Measurements from ENCODE around the gene ATP10D.

The ATP10D gene

GRCh38 chr4:47598320-47598719 lies 113.2 kb downstream of the ATP10D start:
- H3K4me3 ChIP-seq (ENCODE audit: low read depth, low read length): no peak overlapping the region
- TF ChIP-seq CTCF (IDR thresholded peaks at IDR 0.05; ENCODE audit: low read depth, low read length): no peak

GRCh38 chr4:47598896-47599295 lies 113.8 kb downstream of the ATP10D start:
- TF ChIP-seq CTCF (IDR thresholded peaks at IDR 0.05; ENCODE audit: low read depth, low read length): no peak
- H3K4me3 ChIP-seq (ENCODE audit: low read depth, low read length): no peak overlapping the region

GRCh38 chr4:47606482-47606881 lies 121.4 kb downstream of the ATP10D start:
- TF ChIP-seq CTCF (IDR thresholded peaks at IDR 0.05; ENCODE audit: low read depth, low read length): no peak
- H3K4me3 ChIP-seq (ENCODE audit: low read depth, low read length): no peak overlapping the region

GRCh38 chr4:47612116-47613023 lies 127.3 kb downstream of the ATP10D start:
- no peak overlapping the region for H3K4me3 ChIP-seq (ENCODE audit: low read depth, low read length)
- TF ChIP-seq CTCF (IDR thresholded peaks at IDR 0.05; ENCODE audit: low read depth, low read length): no peak

- no peak for TF ChIP-seq CTCF (IDR thresholded peaks at IDR 0.05; ENCODE audit: low read depth, low read length)
- H3K4me3 ChIP-seq (ENCODE audit: low read depth, low read length): no peak overlapping the region
Observed at GRCh38 chr4:47615385-47615784, 130.3 kb downstream of the ATP10D start.

- TF ChIP-seq CTCF (IDR thresholded peaks at IDR 0.05; ENCODE audit: low read depth, low read length): no peak
- H3K4me3 ChIP-seq (ENCODE audit: low read depth, low read length): no peak overlapping the region
Observed at GRCh38 chr4:47617607-47618006, 132.5 kb downstream of the ATP10D start.

GRCh38 chr4:47619691-47620090 lies 134.6 kb downstream of the ATP10D start:
- H3K4me3 ChIP-seq (ENCODE audit: low read depth, low read length): no peak overlapping the region
- no peak for TF ChIP-seq CTCF (IDR thresholded peaks at IDR 0.05; ENCODE audit: low read depth, low read length)
